Gastroesophageal sphincter (tissue), 4 donors: Measurements from ENCODE around the gene FHIP1A. TPM values are rescaled to one million over a fixed set of nuclear protein-coding genes. Genes with fewer than 3 reads are reported as not detected.

Source experiments
- ATAC-seq: fragments of 150-250 bp; one replicate; pipeline ENCODE4 v1.9.1; 2016; ENCODE audit warnings: mild to moderate bottlenecking, moderate library complexity
- H3K27ac ChIP-seq, 4 donors: fragments of 200-600 bp; sonication (generic) in 3 of 4; 1 replicate in 3 of 4; 2 replicates in 1 of 4; pipeline ENCODE4 v1.5.1; 2016 to 2019
- H3K27me3 ChIP-seq: fragments of 200-600 bp; sonication (generic); one replicate; pipeline ENCODE4 v1.5.1; 2019
- H3K36me3 ChIP-seq, 2 donors: fragments of 200-600 bp; sonication (generic); one replicate each; pipeline ENCODE4 v1.5.1; 2019; ENCODE audit warnings: control low read depth in 1 of 2
- H3K4me1 ChIP-seq, 3 donors: fragments of 200-600 bp; sonication (generic); 1 replicate in 2 of 3; 2 replicates in 1 of 3; pipeline ENCODE4 v1.5.1; 2016 to 2019; ENCODE audit warnings: control low read depth in 2 of 3
- H3K4me3 ChIP-seq, 2 donors: fragments of 200-600 bp; sonication (generic); one replicate each; pipeline ENCODE4 v1.5.1; 2019; ENCODE audit warnings: mild to moderate bottlenecking in 1 of 2, moderate library complexity in 1 of 2
- H3K9me3 ChIP-seq, 3 donors: fragments of 200-600 bp; sonication (generic); one replicate each; pipeline ENCODE4 v1.5.1; 2017 to 2019; ENCODE audit warnings: control low read depth in 2 of 3
- EP300 ChIP-seq: sonication (generic); formaldehyde crosslinking; IDR thresholded peaks from one replicate; pipeline ENCODE4 v1.6.1; 2017; ENCODE audit warnings: antibody characterized with exemption, mild to moderate bottlenecking
- POLR2A ChIP-seq, 2 donors: fragments of 450-650 bp; IDR thresholded peaks; one replicate each; pipeline ENCODE4 v1.6.1; 2017; ENCODE audit warnings: antibody characterized with exemption in 2 of 2, mild to moderate bottlenecking in 2 of 2, moderate library complexity in 1 of 2
- POLR2AphosphoS5 ChIP-seq: sonication (generic); formaldehyde crosslinking; IDR thresholded peaks from one replicate; pipeline ENCODE4 v1.6.1; 2017; ENCODE audit warnings: antibody characterized with exemption
- WGBS, 2 donors: methylation state at CpG; one replicate each; pipeline ENCODE4 v1.1.5; 2018; ENCODE audit warnings: low coverage in 1 of 2; 5-methylcytosine and 5-hydroxymethylcytosine counted together
- total RNA-seq, 4 donors: library from RNA; depleted of rRNA; stranded (reverse); fragments of >200 nt; gene quantifications; one replicate each; pipeline ENCODE4 v1.1.0, GENCODE V29; 2016
- TF ChIP-seq, protein P1 (sequence below), 4 experiments: fragments of 200-600 bp in 2 of 4; fragments of 450-650 bp in 2 of 4; sonication (generic) in 1 of 4; IDR thresholded peaks; one replicate each; pipeline ENCODE4 v1.5.1; 2017 to 2019; ENCODE audit warnings: antibody characterized with exemption in 4 of 4, mild to moderate bottlenecking in 2 of 4, moderate library complexity in 2 of 4

FHIP1A gene
- total RNA-seq, 4 donors from 2014 or later = 3.3 to 19.5 (median 4.9) TPM

DNA sequence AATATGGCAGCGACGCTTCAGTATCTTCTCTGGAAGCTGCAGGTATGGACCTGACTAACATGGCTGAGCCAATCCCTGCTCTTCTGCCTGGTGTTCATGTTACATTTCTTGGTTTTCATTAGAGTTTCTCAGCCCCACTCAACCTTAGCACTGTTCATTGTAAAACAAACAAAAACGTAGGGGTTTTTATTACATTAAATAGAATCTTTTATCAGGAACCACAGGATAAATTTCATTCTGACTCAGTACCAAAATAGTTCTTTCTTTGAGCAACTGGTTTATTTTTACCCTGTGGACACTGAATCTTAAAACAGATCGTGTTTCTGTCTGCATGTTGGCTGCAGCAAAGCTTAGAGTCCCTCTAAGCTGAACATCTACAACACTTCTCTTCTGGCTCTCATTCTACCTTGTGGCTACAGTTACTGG, 27.1 kb downstream of the FHIP1A start:
- ATAC-seq = no peak
- TF ChIP-seq EP300 (no peak), POLR2AphosphoS5 (no peak), POLR2A (IDR thresholded peaks at IDR 0.05) (no peak)
- TF ChIP-seq, protein P1, sequence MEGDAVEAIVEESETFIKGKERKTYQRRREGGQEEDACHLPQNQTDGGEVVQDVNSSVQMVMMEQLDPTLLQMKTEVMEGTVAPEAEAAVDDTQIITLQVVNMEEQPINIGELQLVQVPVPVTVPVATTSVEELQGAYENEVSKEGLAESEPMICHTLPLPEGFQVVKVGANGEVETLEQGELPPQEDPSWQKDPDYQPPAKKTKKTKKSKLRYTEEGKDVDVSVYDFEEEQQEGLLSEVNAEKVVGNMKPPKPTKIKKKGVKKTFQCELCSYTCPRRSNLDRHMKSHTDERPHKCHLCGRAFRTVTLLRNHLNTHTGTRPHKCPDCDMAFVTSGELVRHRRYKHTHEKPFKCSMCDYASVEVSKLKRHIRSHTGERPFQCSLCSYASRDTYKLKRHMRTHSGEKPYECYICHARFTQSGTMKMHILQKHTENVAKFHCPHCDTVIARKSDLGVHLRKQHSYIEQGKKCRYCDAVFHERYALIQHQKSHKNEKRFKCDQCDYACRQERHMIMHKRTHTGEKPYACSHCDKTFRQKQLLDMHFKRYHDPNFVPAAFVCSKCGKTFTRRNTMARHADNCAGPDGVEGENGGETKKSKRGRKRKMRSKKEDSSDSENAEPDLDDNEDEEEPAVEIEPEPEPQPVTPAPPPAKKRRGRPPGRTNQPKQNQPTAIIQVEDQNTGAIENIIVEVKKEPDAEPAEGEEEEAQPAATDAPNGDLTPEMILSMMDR (IDR thresholded peaks at IDR 0.05) = no peak
- no peaks in the 10 kb centered on the region for H3K9me3 ChIP-seq
- H3K4me3 ChIP-seq = no peak overlapping the region
- no peaks in the 10 kb centered on the region for H3K4me1 ChIP-seq
- no peaks in the 10 kb centered on the region for H3K36me3 ChIP-seq
- WGBS, 2 donors = 49 to 61% methylated on average over 4 of the region's 4 CpGs
- no peaks in the 10 kb centered on the region for H3K27me3 ChIP-seq
- no peak overlapping the region for H3K27ac ChIP-seq

DNA sequence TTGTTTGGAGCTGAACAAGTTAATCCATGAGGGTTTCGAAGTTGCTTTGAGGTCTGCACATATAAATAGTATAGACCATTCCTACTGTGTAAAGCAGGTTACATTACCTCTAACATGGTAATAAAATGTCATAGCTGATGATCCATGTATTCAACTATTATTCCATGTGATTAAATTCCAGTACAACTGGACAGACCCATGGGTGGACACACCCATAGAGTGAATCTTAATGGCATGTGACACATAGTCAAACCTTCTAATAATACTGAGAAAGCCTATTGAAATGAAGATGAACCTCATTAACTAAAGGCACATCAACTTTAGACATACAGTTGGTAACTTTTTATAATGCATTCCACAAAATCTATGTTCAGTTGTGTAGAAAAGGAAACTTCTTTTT, 28.5 kb downstream of the FHIP1A start:
- no peaks in the 10 kb centered on the region for H3K27me3 ChIP-seq
- no peaks in the 10 kb centered on the region for H3K4me1 ChIP-seq
- no peak overlapping the region for H3K27ac ChIP-seq
- H3K4me3 ChIP-seq = no peak overlapping the region
- ATAC-seq = no peak
- H3K9me3 ChIP-seq = no peaks in the 10 kb centered on the region
- WGBS, 2 donors = 89 to 92% methylated on average over 1 of the region's 1 CpG
- no peaks in the 10 kb centered on the region for H3K36me3 ChIP-seq
- TF ChIP-seq, protein P1 (IDR thresholded peaks at IDR 0.05) = no peak
- TF ChIP-seq POLR2A (IDR thresholded peaks at IDR 0.05) (no peak), EP300 (no peak), POLR2AphosphoS5 (no peak)

DNA sequence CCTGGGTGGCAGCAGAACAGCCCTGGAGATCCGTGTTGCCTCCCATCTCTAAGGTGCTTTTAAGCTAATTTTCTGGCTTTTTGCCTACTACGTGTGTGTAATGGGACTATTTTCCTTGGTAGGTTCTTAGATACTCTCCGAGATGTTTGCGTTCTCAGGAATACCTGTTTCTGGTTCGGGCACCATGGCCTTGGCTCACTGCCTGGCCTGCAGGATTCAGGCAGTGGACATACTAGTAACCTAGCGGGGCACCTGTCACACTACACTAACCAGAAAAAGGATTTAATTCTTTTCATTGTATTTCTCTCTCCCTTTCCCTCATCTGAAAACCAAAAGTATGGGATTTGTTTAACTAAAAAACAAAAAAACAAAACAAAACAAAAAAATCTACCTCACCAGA, 29.2 kb downstream of the FHIP1A start:
- H3K4me1 ChIP-seq = no peaks in the 10 kb centered on the region
- no peaks in the 10 kb centered on the region for H3K9me3 ChIP-seq
- 86 to 88% methylated on average over 5 to 6 of the region's 6 CpGs for WGBS, 2 donors
- H3K4me3 ChIP-seq = no peak overlapping the region
- H3K27me3 ChIP-seq = no peaks in the 10 kb centered on the region
- H3K27ac ChIP-seq = no peak overlapping the region
- ATAC-seq = no peak
- H3K36me3 ChIP-seq = no peaks in the 10 kb centered on the region
- TF ChIP-seq, protein P1 (IDR thresholded peaks at IDR 0.05) = no peak
- TF ChIP-seq POLR2A (IDR thresholded peaks at IDR 0.05) (no peak), POLR2AphosphoS5 (no peak)

DNA sequence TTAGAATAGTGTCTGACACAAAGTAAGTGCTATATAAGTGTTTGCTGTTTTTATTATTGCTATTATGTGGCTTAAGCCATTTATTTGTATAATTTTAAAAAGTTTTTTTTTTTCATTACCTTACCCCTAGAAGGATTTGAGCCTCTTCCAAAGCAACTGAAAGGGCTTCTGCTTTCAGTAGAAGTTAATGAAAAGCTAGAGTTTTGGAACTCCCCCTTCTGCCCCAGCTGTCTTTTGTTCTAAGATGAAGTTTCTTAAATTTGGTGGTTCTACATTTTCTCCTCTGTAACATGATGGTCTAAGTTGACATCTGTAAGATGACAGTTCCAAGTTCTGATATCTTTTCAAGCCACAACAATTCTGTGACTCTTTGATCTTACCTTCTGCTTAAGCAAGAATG, 30.3 kb downstream of the FHIP1A start:
- Histone ChIP-seq H3K27ac (no peak overlapping the region), H3K9me3 (no peaks in the 10 kb centered on the region), H3K4me1 (no peaks in the 10 kb centered on the region), H3K4me3 (no peak overlapping the region), H3K27me3 (no peaks in the 10 kb centered on the region), H3K36me3 (no peaks in the 10 kb centered on the region)
- TF ChIP-seq POLR2AphosphoS5 (no peak), POLR2A (IDR thresholded peaks at IDR 0.05) (no peak), EP300 (no peak)
- ATAC-seq = no peak

DNA sequence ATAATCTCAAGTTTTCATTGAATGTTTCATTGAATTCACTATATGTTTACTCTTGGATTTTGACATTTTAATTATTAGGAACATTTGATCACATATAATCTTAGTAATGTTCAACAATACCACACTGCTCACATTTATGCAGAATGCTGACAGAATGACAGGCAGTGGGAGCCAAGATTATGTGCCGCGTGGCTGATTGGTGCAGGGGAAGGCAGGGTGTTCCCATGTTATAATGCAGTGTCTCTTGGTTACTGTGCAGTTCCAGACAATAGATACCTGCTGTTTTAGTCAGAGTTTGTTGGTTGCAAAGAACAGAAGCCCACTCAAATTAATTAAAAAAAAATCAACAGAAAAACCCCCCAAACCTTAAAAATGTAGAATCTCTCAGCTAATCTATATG, 33.0 kb downstream of the FHIP1A start:
- 100% methylated on average over 1 to 2 of the region's 2 CpGs for WGBS, 2 donors
- H3K4me1 ChIP-seq = no peaks in the 10 kb centered on the region
- H3K27me3 ChIP-seq = no peaks in the 10 kb centered on the region
- no peaks in the 10 kb centered on the region for H3K9me3 ChIP-seq
- no peaks in the 10 kb centered on the region for H3K36me3 ChIP-seq
- H3K4me3 ChIP-seq = no peak overlapping the region
- H3K27ac ChIP-seq = no peak overlapping the region
- ATAC-seq = no peak
- TF ChIP-seq, protein P1 (IDR thresholded peaks at IDR 0.05) = no peak
- TF ChIP-seq POLR2AphosphoS5 (no peak), EP300 (no peak), POLR2A (IDR thresholded peaks at IDR 0.05) (no peak)
